H9 (cell line): ENCODE results near the gene MACROH2A1. TPM values are rescaled to one million over a fixed set of nuclear protein-coding genes. Genes with fewer than 3 reads are reported as not detected.

Experiments used
- DNase-seq: peaks from one replicate; pipeline ENCODE4 v3.0.0-alpha.2; 2017
- H2AFZ ChIP-seq: one replicate; pipeline ENCODE4 v1.6.1; 2013; ENCODE audit warnings: mild to moderate bottlenecking, low read length, control low read depth, moderate library complexity
- H2AK5ac ChIP-seq: 2 replicates; pipeline ENCODE4 v1.6.1; 2013; ENCODE audit warnings: low read length, control low read depth, mixed read lengths; ENCODE audit not compliant: insufficient read length
- H2BK120ac ChIP-seq: one replicate; pipeline ENCODE4 v1.6.1; 2013; ENCODE audit warnings: low read depth, mild to moderate bottlenecking, low read length, control low read depth, inconsistent platforms; ENCODE audit not compliant: poor library complexity, severe bottlenecking
- H2BK12ac ChIP-seq: 2 replicates; pipeline ENCODE4 v1.6.1; 2013; ENCODE audit warnings: low read length, control low read depth, mixed read lengths, low read depth; ENCODE audit not compliant: insufficient read length
- H2BK15ac ChIP-seq: 2 replicates; pipeline ENCODE4 v1.6.1; 2013; ENCODE audit warnings: low read depth, low read length, control low read depth
- H2BK20ac ChIP-seq: one replicate; pipeline ENCODE4 v1.6.1; 2013; ENCODE audit warnings: low read depth, mild to moderate bottlenecking, low read length, control low read depth, inconsistent platforms; ENCODE audit not compliant: poor library complexity, severe bottlenecking
- H2BK5ac ChIP-seq: 2 replicates; pipeline ENCODE4 v1.6.1; 2013; ENCODE audit warnings: low read length, control low read depth, mixed read lengths; ENCODE audit not compliant: insufficient read length
- H3K14ac ChIP-seq: 2 replicates; pipeline ENCODE4 v1.6.1; 2013; ENCODE audit warnings: low read length, control low read depth; ENCODE audit not compliant: insufficient read depth
- H3K18ac ChIP-seq: 2 replicates; pipeline ENCODE4 v1.6.1; 2013; ENCODE audit warnings: low read depth, mild to moderate bottlenecking, mixed read lengths, low read length, control low read depth; ENCODE audit not compliant: insufficient read length
- H3K23ac ChIP-seq: 2 replicates; pipeline ENCODE4 v1.6.1; 2013; ENCODE audit warnings: low read length, control low read depth, mixed read lengths, low read depth; ENCODE audit not compliant: insufficient read length
- H3K23me2 ChIP-seq: 2 replicates; pipeline ENCODE4 v1.6.1; 2013; ENCODE audit warnings: low read depth, mild to moderate bottlenecking, mixed read lengths, low read length, control low read depth; ENCODE audit not compliant: insufficient read length, poor library complexity, severe bottlenecking
- H3K27ac ChIP-seq: 2 replicates; pipeline ENCODE4 v1.5.1; 2013; ENCODE audit warnings: low read length, control low read depth, mixed read lengths, low read depth; ENCODE audit not compliant: insufficient read length
- H3K27me3 ChIP-seq: 2 replicates; pipeline ENCODE4 v1.6.1; 2013; ENCODE audit warnings: low read length, control low read depth, inconsistent platforms; ENCODE audit not compliant: insufficient read depth
- H3K4ac ChIP-seq: 2 replicates; pipeline ENCODE4 v1.6.1; 2013; ENCODE audit warnings: low read depth, mild to moderate bottlenecking, control low read depth, inconsistent platforms, low read length, moderate library complexity
- H3K4me1 ChIP-seq: 2 replicates; pipeline ENCODE4 v1.6.1; 2013; ENCODE audit warnings: low read length, control low read depth, inconsistent platforms; ENCODE audit not compliant: insufficient read depth
- H3K4me2 ChIP-seq: 2 replicates; pipeline ENCODE4 v1.6.1; 2013; ENCODE audit warnings: low read length, control low read depth, mixed read lengths; ENCODE audit not compliant: insufficient read length, insufficient read depth
- H3K56ac ChIP-seq: 2 replicates; pipeline ENCODE4 v1.6.1; 2013; ENCODE audit warnings: low read depth, mild to moderate bottlenecking, mixed read lengths, low read length, control low read depth; ENCODE audit not compliant: insufficient read length
- H3K79me1 ChIP-seq: 2 replicates; pipeline ENCODE4 v1.6.1; 2013; ENCODE audit warnings: low read depth, mild to moderate bottlenecking, moderate library complexity, low read length, control low read depth, inconsistent platforms; ENCODE audit not compliant: insufficient read depth, poor library complexity, severe bottlenecking
- H3K79me2 ChIP-seq: 2 replicates; pipeline ENCODE4 v1.6.1; 2013; ENCODE audit warnings: low read length, control low read depth, inconsistent platforms; ENCODE audit not compliant: insufficient read depth
- H3K9ac ChIP-seq: 2 replicates; pipeline ENCODE4 v1.6.1; 2013; ENCODE audit warnings: low read length, control low read depth, mixed read lengths; ENCODE audit not compliant: insufficient read length; ENCODE audit errors: extremely low read depth
- H3K9me3 ChIP-seq: one replicate; pipeline ENCODE4 v1.6.1; 2013; ENCODE audit warnings: low read depth, low read length, inconsistent platforms; ENCODE audit not compliant: control insufficient read depth
- H3T11ph ChIP-seq: one replicate; pipeline ENCODE4 v1.6.1; 2013; ENCODE audit warnings: mild to moderate bottlenecking, low read length, control low read depth, inconsistent platforms
- H4K20me1 ChIP-seq: one replicate; pipeline ENCODE4 v1.6.1; 2013; ENCODE audit not compliant: control insufficient read depth, insufficient read length, insufficient read depth
- H4K5ac ChIP-seq: 2 replicates; pipeline ENCODE4 v1.6.1; 2013; ENCODE audit warnings: low read depth, mild to moderate bottlenecking, mixed read lengths, low read length, control low read depth; ENCODE audit not compliant: insufficient read length
- H4K8ac ChIP-seq: replicated peaks from 2 replicates; pipeline ENCODE4 v1.6.1; 2013; ENCODE audit warnings: low read length, control low read depth, mixed read lengths, low read depth; ENCODE audit not compliant: insufficient read length
- H4K91ac ChIP-seq: 2 replicates; pipeline ENCODE4 v1.6.1; 2013; ENCODE audit warnings: low read depth, mild to moderate bottlenecking, moderate library complexity, mixed read lengths, low read length, control low read depth; ENCODE audit not compliant: insufficient read length
- H3K27ac Mint-ChIP-seq, 3 experiments: 2 replicates in 2 of 3; 3 replicates in 1 of 3; pipeline ENCODE4 v1.8.0; 2020 to 2021; ENCODE audit warnings: mixed read lengths in 3 of 3, mild to moderate bottlenecking in 1 of 3, moderate library complexity in 1 of 3
- H3K27me3 Mint-ChIP-seq: 2 replicates; pipeline ENCODE4 v1.8.0; 2021; ENCODE audit warnings: low read depth, mild to moderate bottlenecking, moderate library complexity, mixed read lengths
- H3K36me3 Mint-ChIP-seq, 3 experiments: 2 replicates in 2 of 3; 3 replicates in 1 of 3; pipeline ENCODE4 v1.8.0; 2020 to 2021; ENCODE audit warnings: low read depth in 3 of 3, mixed read lengths in 3 of 3; ENCODE audit not compliant: insufficient read depth in 1 of 3
- H3K4me1 Mint-ChIP-seq, 2 experiments: 2 replicates each; pipeline ENCODE4 v1.8.0; 2020; ENCODE audit warnings: mixed read lengths in 2 of 2
- H3K4me3 Mint-ChIP-seq, 2 experiments: 2 replicates in 1 of 2; 3 replicates in 1 of 2; pipeline ENCODE4 v1.8.0; 2020 to 2021; ENCODE audit warnings: mild to moderate bottlenecking in 2 of 2, mixed read lengths in 2 of 2, moderate library complexity in 1 of 2
- H3K9me3 Mint-ChIP-seq, 2 experiments: 2 replicates in 1 of 2; 3 replicates in 1 of 2; pipeline ENCODE4 v1.8.0; 2020; ENCODE audit warnings: mild to moderate bottlenecking in 2 of 2, mixed read lengths in 2 of 2, moderate library complexity in 1 of 2
- CTCF ChIP-seq: fragments of 200-600 bp; sonication (generic); conservative IDR thresholded peaks from 3 replicates; pipeline ENCODE4 v1.8.0; 2021; ENCODE audit warnings: antibody characterized with exemption, mild to moderate bottlenecking
- WGBS: extraction: QIAGEN DNeasy Blood & Tissue Kit; methylation state at CpG from one replicate; pipeline ENCODE4 v1.1.7; 2013; ENCODE audit warnings: missing lambda C conversion rate, low lambda C conversion rate, mixed read lengths; ENCODE audit not compliant: insufficient read length; ENCODE audit errors: extremely low coverage; 5-methylcytosine and 5-hydroxymethylcytosine counted together
- total RNA-seq: library from RNA; stranded (reverse); gene quantifications from 2 replicates; pipeline ENCODE4 v1.2.1, GENCODE V29; 2021

Gene MACROH2A1
- total RNA-seq, 1 experiment from 2014 or later: 111 TPM

DNA sequence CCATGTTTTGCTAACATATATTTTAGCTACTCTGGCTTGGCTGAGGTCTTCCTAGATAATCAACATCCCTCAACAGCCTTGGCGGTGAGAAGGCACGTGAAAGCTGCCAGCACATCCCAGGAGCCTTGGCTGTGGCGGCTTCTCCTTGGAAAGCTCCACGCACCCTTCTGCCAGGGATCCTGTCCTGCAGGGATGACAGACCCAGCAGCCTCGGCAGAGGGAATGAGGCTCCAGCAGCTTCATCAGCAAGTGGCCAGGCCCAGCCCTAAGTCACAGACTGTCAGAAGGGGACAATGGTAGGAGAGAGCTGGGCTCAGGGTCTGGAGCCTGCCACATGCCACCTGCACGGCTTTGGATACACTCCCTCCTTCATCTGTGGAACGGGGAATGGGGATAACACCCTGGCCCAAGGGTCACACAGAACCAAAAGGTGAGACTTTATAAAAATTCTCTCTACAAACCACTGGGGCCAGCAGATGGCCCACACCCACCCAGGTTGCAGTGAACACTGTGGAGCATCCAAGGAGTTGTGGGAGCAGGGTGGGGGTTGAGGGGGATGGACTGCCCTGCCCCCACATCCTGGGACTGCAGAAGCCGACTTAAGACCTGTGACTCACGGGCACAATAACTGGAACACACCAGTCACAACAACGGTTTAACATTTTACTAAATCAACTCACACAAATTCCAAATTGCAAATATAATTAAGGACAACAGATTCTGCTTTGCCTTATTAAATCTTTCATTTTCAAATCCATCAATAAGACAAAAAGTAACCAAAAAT is 65.1 kb downstream of the MACROH2A1 start:
- no peaks in the 10 kb centered on the region for H3K27me3 Mint-ChIP-seq
- Histone ChIP-seq H3K27me3 (no peaks in the 10 kb centered on the region), H3K79me2 (no peaks in the 10 kb centered on the region), H3K4me2 (no peak overlapping the region), H3K23me2 (no peaks in the 10 kb centered on the region), H3K4me1 (no peaks in the 10 kb centered on the region), H3K9ac (no peak overlapping the region), H3K56ac (no peak overlapping the region), H2BK5ac (no peak overlapping the region), H3K79me1 (no peaks in the 10 kb centered on the region), H3K14ac (no peak overlapping the region), H4K5ac (no peak overlapping the region), H2BK15ac (no peak overlapping the region), H2BK20ac (no peak overlapping the region), H3K4ac (no peak overlapping the region), H4K20me1 (no peaks in the 10 kb centered on the region), H2AK5ac (no peak overlapping the region), H3K23ac (no peak overlapping the region), H4K8ac (no peak overlapping the region), H2BK12ac (no peak overlapping the region), H3K18ac (no peak overlapping the region), H3T11ph (no peak overlapping the region), H3K9me3 (no peaks in the 10 kb centered on the region), H2AFZ (no peak overlapping the region), H2BK120ac (no peak overlapping the region), H4K91ac (no peak overlapping the region), H3K27ac (no peak overlapping the region)
- H3K36me3 Mint-ChIP-seq: peaks cover 0 to 20% (median 0%) of the 10 kb centered on the region in 3 experiments; a peak in 4 of 7 replicates
- H3K9me3 Mint-ChIP-seq: no peaks in the 10 kb centered on the region
- DNase-seq: no peak
- H3K4me3 Mint-ChIP-seq: no peak overlapping the region
- no CpG with 5 or more reads among the region's 10 CpGs for WGBS
- no peak for TF ChIP-seq CTCF
- peaks cover 0 to 5% of the 10 kb centered on the region in 2 experiments; a peak in 1 of 4 replicates for H3K4me1 Mint-ChIP-seq
- H3K27ac Mint-ChIP-seq: no peak overlapping the region
